HG03354 (cell line): Measurements from ENCODE around the gene CNOT6.
A peak's percentile ranks its signal among the peaks of the same experiment; 100 is the strongest.

ENCODE experiments used
- ATAC-seq: cut with Tn5 transposase; IDR thresholded peaks from one replicate; pipeline ENCODE4 v1.9.1; 2021; ENCODE audit warnings: mild to moderate bottlenecking; ENCODE audit not compliant: unreplicated experiment, poor library complexity, severe bottlenecking

Gene CNOT6

DNA sequence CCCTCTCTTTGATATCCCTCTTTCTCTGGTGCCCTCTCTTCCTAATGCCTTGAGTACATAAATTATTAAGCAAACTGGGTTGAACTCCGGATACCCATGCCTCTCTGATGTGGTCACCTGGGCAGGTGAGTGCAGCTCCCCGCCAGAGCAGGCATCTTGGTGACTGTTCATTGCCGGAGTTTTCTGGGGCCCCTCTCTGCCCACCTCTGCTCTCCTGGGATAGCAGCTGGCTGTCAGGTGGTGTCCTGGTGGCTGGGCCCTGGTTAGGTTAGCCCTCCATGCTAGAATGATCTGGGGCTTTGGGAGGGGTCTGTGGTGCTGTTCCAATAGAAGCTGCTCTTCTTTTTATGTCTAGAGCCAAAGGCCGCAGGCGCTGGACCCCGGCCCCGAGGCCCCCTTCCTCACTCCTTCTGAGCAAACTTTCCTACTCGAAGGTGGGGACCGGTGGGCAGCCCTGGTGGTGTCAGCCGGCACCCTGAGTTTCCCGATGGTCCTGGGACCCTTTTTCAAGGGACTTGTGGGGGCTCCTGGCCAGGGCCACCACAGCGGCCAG lies 102.0 kb downstream of the CNOT6 start:
- no peak for ATAC-seq

DNA sequence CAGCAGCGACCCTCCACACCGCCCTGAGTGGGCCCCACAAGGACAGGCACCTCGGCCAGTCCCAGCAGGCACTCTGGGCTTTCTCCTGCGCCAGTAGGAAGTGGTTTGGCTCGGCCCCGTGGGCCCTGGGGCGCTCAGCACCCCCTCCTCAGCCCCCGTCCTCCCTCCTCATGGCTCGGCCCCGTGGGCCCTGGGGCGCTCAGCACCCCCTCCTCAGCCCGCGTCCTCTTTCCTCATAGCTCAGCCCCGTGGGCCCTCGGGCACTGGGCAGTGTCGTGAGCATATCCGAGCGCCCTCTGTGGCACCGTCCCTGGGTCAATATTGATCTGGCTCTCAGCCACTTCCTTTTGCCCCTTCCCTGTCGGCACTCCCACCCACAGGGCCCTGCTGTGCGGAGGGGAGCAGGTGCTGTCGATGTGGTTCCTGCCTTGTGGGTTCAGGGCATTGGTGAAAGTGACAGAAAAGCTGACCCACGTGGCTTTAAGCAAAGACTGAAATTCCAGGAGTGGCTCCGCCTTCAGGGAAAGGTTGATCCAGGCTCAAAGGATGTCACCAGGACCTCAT lies 102.6 kb downstream of the CNOT6 start:
- ATAC-seq: no peak

DNA sequence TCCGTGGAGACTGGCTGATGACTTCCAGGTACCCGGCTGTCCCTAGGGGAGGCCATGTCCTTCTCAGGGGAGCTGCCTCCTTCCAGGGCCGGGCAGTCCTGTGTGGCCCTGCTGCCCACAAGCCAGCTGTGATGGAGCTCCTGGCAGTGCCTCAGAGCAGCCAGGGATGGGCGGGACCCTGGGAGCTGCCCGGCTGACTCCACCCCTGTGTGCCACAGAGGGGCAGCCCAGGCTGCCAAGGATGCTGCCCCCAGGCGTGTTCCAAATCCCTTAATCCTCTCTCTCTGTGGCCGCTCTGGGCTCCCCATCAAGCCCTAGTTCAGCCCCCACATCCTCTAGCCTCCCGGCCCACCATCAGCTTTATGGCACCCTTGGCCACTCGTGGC lies 104.1 kb downstream of the CNOT6 start:
- no peak for ATAC-seq

DNA sequence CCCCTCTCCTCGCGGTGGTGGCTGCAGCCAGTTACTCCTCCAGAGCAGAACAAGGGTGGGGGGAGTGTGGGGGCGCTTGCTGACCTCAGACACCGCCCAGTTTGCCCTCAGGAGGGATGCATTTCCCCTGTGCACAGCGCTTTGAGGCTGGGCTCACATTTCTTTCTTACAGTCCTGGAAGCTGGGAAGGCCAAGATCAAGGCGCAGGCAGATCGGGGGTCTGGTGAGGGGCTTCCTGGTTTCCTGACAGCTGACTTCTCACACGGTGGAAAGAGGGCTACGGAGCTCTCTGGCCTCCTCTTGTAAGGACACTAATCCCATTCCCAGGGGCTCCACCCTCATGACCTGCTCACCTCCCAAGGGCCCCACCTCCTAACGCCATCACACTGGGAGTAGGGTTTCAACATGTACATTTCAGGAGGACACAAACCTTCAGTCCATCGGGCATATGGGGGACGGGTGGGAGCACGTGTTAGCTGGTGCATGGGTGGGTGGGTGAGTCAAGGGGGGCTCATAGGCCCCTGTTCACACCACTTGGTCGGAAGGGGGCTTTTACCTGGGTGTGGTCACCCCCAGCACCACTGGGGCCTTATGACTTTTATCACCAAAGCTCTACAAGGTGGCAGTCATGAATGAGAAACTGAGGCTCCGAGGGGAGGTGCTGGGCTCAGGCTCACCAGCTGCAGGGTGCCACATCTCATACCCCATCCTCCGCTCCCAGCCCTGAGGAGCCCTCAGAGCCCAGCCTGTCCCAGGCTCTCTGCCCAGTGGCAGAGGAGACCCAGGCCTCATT lies 104.8 kb downstream of the CNOT6 start:
- no peak for ATAC-seq

DNA sequence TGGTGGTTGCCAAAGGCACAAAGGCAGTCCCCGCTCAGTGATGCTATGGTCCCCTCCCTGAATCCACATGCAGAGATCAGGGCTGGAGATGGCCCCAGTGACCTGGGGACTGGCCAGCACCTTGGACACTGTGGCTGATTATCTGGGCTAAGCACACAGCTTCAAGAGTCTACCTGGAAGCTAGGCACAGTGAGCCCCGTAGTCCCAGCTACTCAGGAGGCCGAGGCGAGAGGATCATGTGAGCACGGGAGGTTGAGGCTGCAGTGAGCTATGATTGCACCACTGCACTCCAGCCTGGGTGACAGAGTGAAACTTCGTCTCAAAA lies 105.4 kb downstream of the CNOT6 start:
- no peak for ATAC-seq

DNA sequence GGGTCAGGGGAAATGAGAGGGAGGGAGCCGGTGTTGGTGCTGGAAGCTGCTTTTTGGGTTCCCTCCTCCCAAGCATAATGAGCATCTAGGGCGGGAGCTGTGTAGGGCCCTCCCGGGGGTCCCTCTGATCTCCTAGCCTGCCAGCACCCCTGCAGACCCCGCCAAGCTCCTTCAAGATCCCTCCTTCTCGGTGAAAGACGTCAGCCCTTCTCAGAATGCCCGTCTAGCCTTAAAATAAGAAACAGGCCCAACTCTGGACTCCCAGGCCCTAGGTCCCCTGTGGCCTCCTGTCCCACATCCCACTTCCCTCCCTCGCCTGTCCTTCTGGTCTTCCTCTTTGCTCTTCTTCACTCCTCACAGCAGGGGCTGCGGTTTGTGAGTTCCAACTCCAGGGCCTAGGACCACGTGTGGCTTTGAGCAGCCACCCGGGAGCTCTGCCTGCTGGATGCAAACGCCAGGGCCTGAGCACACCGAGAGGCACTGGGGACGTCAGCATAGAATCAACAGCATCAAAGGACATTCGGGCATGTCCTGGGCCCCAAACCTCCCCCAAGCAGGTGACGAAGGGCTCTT lies 105.9 kb downstream of the CNOT6 start:
- no peak for ATAC-seq

DNA sequence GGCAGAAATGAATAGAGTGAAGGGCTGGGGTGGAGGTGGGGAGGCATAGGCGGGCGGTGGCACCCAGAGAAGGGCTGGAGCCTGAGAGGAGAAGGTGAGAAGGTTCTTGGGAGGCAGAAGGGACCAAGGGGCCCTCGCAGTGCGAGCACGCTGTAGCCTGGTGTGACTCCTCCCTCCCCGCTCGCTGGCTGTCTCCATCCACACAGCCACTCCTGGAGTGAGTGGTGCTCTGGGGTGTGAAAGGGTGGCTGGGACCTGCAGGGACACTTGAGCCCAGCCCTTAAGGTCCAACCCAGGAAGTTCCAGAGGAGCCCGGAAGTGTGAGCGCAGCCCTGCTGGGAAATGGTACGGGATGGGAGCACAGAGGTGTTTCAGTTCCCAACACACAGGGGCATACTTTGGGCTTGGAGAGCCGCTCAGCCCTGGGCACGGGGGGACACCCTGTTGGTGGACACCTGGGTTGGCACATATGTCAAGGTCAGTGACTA lies 106.4 kb downstream of the CNOT6 start:
- ATAC-seq: no peak

DNA sequence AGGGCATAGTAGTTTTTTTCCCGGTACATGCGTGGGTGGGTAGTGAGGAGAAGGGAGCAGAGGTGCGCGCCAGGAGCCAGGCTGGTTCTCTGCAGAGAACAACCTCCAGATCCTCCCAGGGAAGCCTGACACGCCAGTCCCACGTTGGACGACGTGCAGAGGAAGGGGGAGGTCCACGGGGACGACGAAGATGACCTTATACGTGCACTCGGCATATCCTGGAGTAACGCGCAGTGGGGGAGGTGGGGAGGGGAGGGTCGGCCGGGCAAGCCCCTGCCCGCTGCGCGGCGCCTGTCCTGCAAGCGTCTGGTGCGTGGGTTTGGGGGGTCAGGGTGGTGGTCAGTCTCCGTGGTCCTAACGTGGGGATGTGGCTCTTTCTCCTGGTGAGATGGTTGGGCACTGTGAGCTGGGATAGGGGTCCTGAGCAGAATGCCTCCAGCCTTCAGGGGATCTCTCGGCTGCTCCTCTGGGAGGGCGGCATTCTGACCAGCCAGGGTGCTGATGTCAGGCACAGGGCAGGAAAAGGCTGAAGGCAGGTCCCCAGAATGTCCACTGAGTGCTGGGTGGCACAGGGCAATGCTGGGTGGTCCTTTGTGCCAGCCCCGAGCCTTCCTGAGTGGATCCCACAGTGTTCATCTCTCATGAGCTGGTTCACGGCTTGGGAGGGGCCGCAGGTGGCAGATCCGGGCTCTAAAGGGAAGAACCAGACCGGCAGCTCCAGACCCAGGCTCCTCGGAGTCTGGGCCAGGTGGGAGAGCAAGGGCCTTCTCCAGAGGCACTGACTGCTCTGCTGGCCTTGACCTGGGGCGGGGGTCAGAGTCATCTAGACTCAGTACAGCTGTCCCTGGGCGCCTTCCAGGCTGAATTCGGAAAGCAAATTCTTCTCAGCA lies 107.7 kb downstream of the CNOT6 start:
- ATAC-seq: no peak

DNA sequence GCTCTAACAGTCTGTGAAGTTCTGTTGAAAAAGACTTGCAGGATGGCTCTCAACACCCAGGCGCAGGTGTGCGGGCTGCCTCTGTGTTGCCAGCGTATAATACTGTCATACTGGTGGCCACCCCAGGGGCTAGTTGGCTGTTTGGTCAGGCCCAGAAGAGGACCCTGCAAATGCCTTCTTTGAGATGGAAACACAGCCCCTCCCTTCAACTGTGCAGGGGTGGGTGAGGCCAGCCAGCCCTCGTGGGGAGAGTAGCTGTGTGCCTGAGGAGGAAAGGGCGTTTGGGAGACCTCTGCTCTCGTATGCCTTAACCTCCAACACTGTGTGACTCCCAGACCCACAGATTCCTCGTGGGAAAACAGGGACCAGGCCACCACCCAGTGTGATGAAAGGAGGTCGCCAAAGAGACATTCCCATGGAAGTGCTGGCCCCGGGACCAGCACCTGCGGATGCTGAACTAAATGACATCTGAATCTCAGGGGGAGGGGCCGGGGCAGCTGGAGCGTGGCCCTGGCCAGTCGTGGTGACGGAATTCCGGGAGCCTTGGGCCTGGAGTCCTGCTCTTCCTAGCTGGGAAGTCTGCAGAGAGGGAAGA lies 108.4 kb downstream of the CNOT6 start:
- no peak for ATAC-seq

DNA sequence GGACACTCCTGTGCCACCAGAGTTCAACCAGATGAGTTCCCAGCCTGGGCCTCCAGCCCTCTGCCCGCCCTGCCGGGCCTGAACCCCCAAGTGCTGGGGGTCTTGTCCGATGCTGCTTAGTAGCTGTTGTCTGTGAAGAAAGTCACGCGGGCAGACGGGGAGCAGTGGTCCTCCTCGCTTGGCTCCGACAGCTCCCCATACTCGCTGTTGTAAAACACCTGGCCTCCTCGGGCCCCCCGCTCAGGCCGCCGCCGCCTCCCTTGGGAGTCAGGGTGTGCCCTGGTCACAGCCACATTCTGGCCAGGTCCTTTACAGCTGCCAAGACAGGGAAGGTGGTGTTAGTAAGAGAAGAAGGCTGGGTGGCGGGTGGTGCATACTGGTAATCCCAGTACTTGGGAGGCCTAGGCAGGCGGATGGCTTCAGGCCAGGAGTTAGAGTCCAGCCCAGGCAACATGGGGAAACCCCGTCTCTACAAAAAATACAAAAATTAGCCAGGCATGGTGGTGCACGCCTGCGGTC lies 109.0 kb downstream of the CNOT6 start:
- ATAC-seq: no peak

DNA sequence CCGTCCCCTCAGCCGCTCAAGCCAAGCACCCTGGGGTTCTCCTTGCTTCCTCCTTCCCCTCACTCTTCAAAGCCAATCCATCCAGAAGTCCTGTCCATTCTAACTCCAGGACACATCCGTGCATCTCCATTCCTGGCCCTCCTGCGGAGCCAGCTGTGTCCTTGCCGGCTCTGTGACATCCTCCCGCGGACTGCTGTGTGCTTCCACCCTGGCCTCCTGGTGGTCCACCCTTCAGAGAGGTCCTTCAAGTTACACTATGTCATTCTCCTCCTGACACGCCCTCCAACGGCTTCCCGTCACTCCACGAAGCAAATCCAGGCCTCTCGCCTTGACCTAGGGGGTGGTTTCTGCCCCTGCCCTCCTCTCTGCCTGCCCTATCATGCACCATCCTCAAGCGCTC lies 110.1 kb downstream of the CNOT6 start:
- ATAC-seq: no peak

DNA sequence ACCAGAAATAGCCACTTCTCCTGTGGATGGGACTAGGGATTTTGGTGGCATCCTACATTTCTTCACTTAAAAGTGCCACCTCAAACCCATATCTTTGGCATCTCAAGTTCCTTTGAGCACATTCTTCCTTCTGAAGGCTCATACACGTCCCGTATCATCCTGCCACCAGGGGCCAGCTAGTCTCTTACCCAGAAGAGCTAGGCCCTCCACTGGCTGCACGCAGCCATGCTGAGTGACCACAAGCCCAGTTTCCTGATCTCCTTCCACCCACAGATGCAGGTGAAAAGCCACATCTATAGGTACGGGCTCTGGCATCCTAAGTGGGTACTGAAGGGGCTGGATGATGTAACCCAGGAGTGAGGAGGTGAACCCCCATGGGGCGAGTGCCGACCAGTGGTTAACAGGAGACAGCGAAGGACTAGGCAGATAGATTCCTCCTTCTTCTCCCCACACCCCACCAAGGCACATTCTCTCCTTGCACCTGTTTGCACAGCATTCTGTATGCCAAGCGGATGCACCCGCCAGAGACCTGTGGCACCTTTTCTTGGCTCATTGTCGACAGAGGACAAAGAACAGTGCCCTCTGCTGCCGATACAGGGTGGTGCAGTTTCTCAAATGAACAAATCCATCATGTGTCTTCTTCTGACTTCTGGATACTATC lies 111.5 kb downstream of the CNOT6 start:
- peak; percentile 62 for ATAC-seq

DNA sequence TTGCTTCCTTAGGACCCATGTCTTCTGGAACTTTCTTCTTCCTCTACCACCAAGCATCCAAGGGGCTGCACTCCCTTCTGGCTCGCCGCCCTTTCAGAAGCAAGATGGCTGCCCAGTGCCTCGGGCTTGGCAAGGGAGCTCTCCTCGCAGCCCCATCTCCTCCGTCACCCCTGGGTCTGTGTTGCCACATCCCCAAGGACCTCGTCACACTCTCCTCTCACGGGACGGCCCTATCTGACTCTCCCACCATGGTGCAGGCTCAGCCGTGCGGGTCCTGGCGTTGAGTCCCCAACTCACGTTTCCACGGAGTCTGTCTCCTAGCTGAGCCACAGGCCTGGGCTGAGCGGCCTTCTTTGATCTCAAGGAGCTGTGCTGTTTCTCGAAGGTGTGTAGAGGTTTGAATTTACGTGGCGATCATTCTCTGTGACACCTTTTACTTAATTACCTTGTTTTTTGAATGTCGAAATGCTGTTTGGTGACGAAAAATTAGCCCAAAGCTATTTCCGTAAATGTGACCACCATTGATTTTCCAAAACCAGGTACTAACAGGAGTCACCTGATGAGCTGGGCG lies 112.1 kb downstream of the CNOT6 start:
- no peak for ATAC-seq

DNA sequence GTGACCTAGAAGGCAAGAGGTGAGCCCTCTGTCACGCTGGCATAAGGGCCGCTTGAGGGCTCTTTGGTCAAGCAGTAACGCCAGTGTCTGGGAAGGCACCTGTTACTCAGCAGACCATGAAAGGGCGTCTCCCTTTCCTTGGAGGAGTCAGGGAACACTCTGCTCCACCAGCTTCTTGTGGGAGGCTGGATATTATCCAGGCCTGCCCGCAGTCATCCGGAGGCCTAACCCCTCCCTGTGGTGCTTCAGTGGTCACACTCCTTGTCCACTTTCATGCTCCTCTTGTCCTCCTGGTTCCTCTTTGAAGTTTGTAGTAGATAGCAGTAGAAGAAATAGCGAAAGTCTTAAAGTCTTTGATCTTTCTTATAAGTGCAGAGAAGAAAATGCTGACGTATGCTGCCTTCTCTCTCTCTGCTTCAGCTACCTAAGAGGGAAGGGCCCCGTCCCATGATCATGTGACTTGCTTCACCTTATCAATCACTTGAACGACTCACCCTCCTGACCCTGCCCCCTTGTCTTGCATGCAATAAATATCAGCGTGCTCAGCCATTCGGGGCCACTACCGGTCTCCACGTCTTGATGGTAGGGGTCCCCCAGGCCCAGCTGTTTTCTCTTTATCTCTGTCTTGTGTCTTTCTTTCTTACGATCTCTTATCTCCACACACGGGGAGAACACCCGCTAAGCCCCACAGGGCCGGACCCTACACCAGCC lies 113.8 kb downstream of the CNOT6 start:
- no peak for ATAC-seq

DNA sequence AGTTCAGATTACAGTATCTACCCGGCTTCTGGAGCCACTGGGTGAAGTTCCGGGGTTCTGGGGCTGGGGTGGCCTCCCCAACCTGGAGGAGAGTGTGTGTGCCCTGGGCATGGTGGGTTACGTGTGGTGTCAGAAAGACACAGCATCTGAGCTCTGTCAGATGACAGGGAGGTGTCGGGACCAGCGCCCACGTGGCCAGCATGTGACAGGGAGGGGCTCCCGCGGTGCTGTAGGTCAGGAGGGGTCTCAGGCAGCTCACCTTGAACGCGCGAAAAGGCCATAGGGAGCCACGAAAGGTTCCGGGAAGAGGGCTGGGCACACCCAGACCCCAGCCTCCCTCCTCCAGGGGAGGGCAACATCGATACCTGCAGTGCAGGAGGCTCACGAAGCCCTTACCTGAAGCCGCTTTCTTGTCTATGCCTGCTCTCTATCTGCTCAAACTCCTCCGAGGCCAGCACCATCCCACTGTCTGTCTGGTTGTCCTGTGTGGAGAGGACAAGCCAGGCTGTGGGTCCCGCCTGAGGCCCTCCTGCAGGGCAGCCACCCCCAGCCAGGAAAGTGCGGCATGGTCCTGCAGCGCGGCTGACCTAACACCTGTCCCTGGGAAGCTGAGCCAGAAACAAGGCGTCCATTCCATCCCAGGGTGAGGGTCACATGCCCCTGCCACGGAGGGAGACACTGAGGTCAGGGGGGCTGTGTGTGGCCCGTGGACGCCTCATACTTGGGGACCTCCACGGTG lies 114.6 kb downstream of the CNOT6 start:
- ATAC-seq: no peak

DNA sequence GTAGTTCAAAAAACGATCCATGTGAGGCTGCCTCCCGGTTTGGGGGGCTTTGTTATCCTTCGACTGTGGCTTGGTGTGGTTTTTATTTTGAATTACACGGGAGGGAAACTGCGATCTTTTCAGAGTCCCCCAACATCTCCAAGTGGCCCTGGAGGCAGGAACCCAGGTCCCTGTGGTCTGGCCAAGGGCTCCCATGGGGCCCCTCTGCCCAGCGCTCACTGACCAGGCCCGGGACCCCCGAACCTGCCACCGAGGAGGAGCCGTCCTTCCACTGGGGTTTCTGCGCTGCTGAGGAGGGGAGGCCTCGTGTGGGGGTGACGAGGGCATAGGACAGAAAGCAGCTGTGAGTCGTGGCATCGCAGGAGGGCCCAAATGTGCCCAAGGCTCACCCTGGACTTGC lies 115.2 kb downstream of the CNOT6 start:
- ATAC-seq: no peak

DNA sequence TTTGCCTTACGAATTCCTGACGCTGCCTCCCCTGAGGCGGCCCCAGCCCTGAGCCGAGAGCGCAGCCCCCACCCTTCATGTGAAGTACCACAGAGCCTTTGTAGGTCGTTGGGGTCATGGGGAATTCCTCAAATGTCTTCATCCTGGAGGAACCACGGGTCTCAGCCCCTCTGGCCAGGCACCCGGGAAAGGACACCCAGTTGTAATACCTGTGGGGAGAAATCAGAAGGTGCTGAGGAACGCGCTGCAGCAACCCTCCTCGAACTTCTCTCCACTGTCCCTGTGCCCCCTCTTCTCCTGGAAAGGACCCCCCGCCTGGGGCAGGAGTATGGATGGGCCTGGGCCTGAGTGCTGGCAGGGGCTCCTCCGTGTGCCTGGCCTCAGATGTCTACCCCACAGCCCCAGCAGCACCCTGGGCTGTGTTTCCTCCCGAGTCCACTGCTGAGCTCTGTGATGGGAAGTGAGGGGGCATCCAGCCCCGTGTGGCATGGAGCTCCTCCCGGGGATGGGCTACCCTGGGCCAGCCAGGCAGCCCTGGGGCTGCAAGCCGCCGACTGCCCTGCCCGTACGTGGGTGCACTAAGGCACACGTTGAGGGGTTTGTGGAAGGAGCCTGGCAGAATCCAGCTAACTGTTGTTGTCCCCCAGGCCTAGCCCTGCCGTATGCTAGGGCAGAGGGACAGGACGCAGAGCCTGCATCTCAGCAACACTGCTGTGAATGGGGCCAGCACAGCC lies 115.8 kb downstream of the CNOT6 start:
- no peak for ATAC-seq
